ENCODE data around the gene BZW2.

Gene BZW2

GRCh38 chr7:16753102-16753931, 107.3 kb downstream of the BZW2 start, which contains the start of gene TSPAN13:
TSPAN13 (plus strand) TSS chr7:16753755; CDS start chr7:16753968, 213 bp downstream.
- no peak for DNase-seq (ENCODE audit: low read depth)

GRCh38 chr7:16753932-16754855, 108.2 kb downstream of the BZW2 start:
- no peak for DNase-seq (ENCODE audit: low read depth)

GRCh38 chr7:16754856-16755317, 108.9 kb downstream of the BZW2 start:
- DNase-seq (ENCODE audit: low read depth), result no peak

GRCh38 chr7:16755397-16755796, 109.4 kb downstream of the BZW2 start:
- DNase-seq (ENCODE audit: low read depth), result no peak
